ENCODE results near the gene CC2D2B.

GRCh38 chr10:95908450-95908849 is 675 bp downstream of the CC2D2B start:
- TF ChIP-seq CTCF (IDR thresholded peaks at IDR 0.05) (no peak), EP300 (IDR thresholded peaks at IDR 0.05) (no peak)
